Right lobe of liver (tissue), 6 donors: ENCODE results near the gene SEPTIN11. TPM values are rescaled to one million over a fixed set of nuclear protein-coding genes. Genes with fewer than 3 reads are reported as not detected.

Experiments used
- ATAC-seq, 4 donors: fragments of 200-7000 bp; cut with Tn5 transposase; one replicate each; pipeline ENCODE4 v1.9.1; 2020; ENCODE audit warnings: mild to moderate bottlenecking in 4 of 4, moderate library complexity in 4 of 4
- DNase-seq, 3 donors: peaks; one replicate each; pipeline ENCODE4 v3.0.0-alpha.2; 2020
- H3K27ac ChIP-seq, 3 donors: fragments of 200-600 bp; one replicate each; pipeline ENCODE4 v1.8.0; 2022
- H3K27me3 ChIP-seq, 2 donors: fragments of 200-600 bp; one replicate each; pipeline ENCODE4 v1.8.0; 2022
- H3K36me3 ChIP-seq, 4 donors: fragments of 200-600 bp; sonication (generic) in 1 of 4; one replicate each; pipeline versions ENCODE4 v1.5.1 to v1.8.0; 2017 to 2022; ENCODE audit warnings: control low read depth in 1 of 4
- H3K4me1 ChIP-seq, 4 donors: fragments of 200-600 bp; sonication (generic) in 1 of 4; one replicate each; pipeline versions ENCODE4 v1.5.1 to v1.8.0; 2017 to 2022; ENCODE audit warnings: control low read depth in 1 of 4
- H3K4me3 ChIP-seq, 3 donors: fragments of 200-600 bp; one replicate each; pipeline ENCODE4 v1.8.0; 2022
- H3K9me3 ChIP-seq, 4 donors: fragments of 200-600 bp; sonication (generic) in 1 of 4; one replicate each; pipeline versions ENCODE4 v1.5.1 to v1.8.0; 2017 to 2022; ENCODE audit warnings: control low read depth in 1 of 4
- POLR2A ChIP-seq: fragments of 450-650 bp; IDR thresholded peaks from one replicate; pipeline ENCODE4 v1.6.1; 2017; ENCODE audit warnings: antibody characterized with exemption, mild to moderate bottlenecking
- WGBS: methylation state at CpG from one replicate; pipeline ENCODE4 v1.1.6; 2018; ENCODE audit warnings: low coverage, low lambda C conversion rate; ENCODE audit not compliant: insufficient coverage; ENCODE audit errors: missing lambda C conversion rate; 5-methylcytosine and 5-hydroxymethylcytosine counted together
- intact Hi-C, 2 donors: fragments of 100-400 bp; cut with DNase I; formaldehyde crosslinking; loops; one replicate each; pipeline versions ENCODE4 v1.11.2 to v1.14.1; 2022
- total RNA-seq, 6 experiments: library from RNA; depleted of rRNA in 2 of 6; stranded (reverse); fragments of >200 nt in 2 of 6; fragmentation: NEBNext Ultra II Directional in 3 of 6; extraction: Animal tissue kit (Norgen Biotek cat#: 25700) in 3 of 6; gene quantifications; one replicate each; pipeline versions ENCODE4 v1.1.0 to v1.2.4, GENCODE V29; 2016 to 2023
- TF ChIP-seq, protein P1 (sequence below), 4 donors: fragments of 200-600 bp in 3 of 4; fragments of 450-650 bp in 1 of 4; IDR thresholded peaks; one replicate each; pipeline versions ENCODE4 v1.5.1 to v1.8.0; 2016 to 2022; ENCODE audit warnings: antibody characterized with exemption in 4 of 4, mild to moderate bottlenecking in 2 of 4
- donor health status: DM: no; HTN: yes; CAD: no.
- donor health status: DM: no; HTN: no; CAD: no.
- donor health status: DM: no; HTN: no; CAD: no.
- donor health status: DM: no; HTN: yes; CAD: no.
- donor health status: DM: no; HTN: yes; CAD: no.

The SEPTIN11 gene
- total RNA-seq, 6 experiments from 2014 or later, result 33.4 to 116 (median 41.8) TPM

- no peak for TF ChIP-seq POLR2A
- TF ChIP-seq, protein P1, sequence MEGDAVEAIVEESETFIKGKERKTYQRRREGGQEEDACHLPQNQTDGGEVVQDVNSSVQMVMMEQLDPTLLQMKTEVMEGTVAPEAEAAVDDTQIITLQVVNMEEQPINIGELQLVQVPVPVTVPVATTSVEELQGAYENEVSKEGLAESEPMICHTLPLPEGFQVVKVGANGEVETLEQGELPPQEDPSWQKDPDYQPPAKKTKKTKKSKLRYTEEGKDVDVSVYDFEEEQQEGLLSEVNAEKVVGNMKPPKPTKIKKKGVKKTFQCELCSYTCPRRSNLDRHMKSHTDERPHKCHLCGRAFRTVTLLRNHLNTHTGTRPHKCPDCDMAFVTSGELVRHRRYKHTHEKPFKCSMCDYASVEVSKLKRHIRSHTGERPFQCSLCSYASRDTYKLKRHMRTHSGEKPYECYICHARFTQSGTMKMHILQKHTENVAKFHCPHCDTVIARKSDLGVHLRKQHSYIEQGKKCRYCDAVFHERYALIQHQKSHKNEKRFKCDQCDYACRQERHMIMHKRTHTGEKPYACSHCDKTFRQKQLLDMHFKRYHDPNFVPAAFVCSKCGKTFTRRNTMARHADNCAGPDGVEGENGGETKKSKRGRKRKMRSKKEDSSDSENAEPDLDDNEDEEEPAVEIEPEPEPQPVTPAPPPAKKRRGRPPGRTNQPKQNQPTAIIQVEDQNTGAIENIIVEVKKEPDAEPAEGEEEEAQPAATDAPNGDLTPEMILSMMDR (IDR thresholded peaks at IDR 0.05), result no peak
- ATAC-seq, result peak in 3 of 4 donors; percentile 51 to 95 (median 56)
- intact Hi-C loops, result no loop called here
- no peak for DNase-seq
- WGBS, result 51% methylated on average over 6 of the region's 6 CpGs
- Histone ChIP-seq H3K4me3 (no peak overlapping the region), H3K27ac (no peak overlapping the region), H3K9me3 (no peaks in the 10 kb centered on the region), H3K36me3 (no peaks in the 10 kb centered on the region), H3K4me1 (peaks cover 0 to 6% (median 0%) of the 10 kb centered on the region in 4 donors), H3K27me3 (no peaks in the 10 kb centered on the region)
Measured at GRCh38 chr4:76943129-76943620, 6.4 kb upstream of the SEPTIN11 start.

DNA sequence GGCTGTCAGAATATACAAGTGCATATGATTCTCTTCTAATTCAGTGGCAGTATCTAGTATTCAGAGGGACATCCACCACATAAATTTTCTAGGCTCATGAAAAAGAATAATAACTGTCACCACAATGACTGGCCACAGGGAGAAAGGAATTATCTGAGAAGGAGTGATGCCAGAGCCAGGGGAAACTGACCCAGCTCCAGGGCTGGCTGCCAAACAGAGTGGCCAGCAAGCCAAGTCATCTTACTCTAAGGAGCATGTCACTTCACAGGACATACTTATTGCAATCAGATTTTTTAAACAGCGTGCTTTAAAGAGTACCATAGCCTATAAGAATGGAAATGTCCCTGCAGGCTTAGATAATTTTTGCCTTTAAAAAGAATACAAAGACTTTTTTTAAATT is 5.8 kb upstream of the SEPTIN11 start:
- H3K27ac ChIP-seq, result no peak overlapping the region
- intact Hi-C loops, result no loop called here
- no peaks in the 10 kb centered on the region for H3K27me3 ChIP-seq
- H3K9me3 ChIP-seq, result no peaks in the 10 kb centered on the region
- no peaks in the 10 kb centered on the region for H3K36me3 ChIP-seq
- DNase-seq (no peak), ATAC-seq (peak in 1 of 4 donors; percentile 10)
- peaks cover 0 to 10% (median 0%) of the 10 kb centered on the region in 4 donors for H3K4me1 ChIP-seq
- no peak overlapping the region for H3K4me3 ChIP-seq
- WGBS, result no CpG with 5 or more reads among the region's 1 CpG
- TF ChIP-seq POLR2A, result no peak
- TF ChIP-seq, protein P1 (IDR thresholded peaks at IDR 0.05), result no peak

- peaks cover 0 to 10% (median 0%) of the 10 kb centered on the region in 4 donors for H3K4me1 ChIP-seq
- H3K27ac ChIP-seq, result no peak overlapping the region
- DNase-seq (no peak), ATAC-seq (no peak)
- no peaks in the 10 kb centered on the region for H3K36me3 ChIP-seq
- H3K9me3 ChIP-seq, result no peaks in the 10 kb centered on the region
- 73% methylated on average over 2 of the region's 2 CpGs for WGBS
- H3K4me3 ChIP-seq, result no peak overlapping the region
- intact Hi-C loops, result no loop called here
- TF ChIP-seq, protein P1 (IDR thresholded peaks at IDR 0.05), result no peak
- no peak for TF ChIP-seq POLR2A
- H3K27me3 ChIP-seq, result no peaks in the 10 kb centered on the region
Measured at GRCh38 chr4:76947369-76947768, 2.2 kb upstream of the SEPTIN11 start.

- Histone ChIP-seq H3K36me3 (no peaks in the 10 kb centered on the region), H3K4me3 (peak overlapping the region; percentile 75 to 87 (median 82)), H3K27me3 (no peaks in the 10 kb centered on the region), H3K4me1 (peaks cover 0 to 10% (median 0%) of the 10 kb centered on the region in 4 donors), H3K9me3 (no peaks in the 10 kb centered on the region), H3K27ac (peak overlapping the region; percentile 56 to 92 (median 86))
- TF ChIP-seq, protein P1 (IDR thresholded peaks at IDR 0.05), result no peak
- TF ChIP-seq POLR2A, result peak; percentile 47
- intact Hi-C loops, result no loop called here
- WGBS, result 7% methylated on average over 10 of the region's 60 CpGs
- peak; percentile 59 to 70 (median 64) for ATAC-seq
- peak; percentile 85 to 88 (median 88) for DNase-seq
Measured at GRCh38 chr4:76948443-76949275, 893 bp upstream of the SEPTIN11 start.
